Activated naive CD4-positive, alpha-beta T cell treated with anti-CD3 and anti-CD28 coated beads, Interleukin-2, amount 50 U/mL, for 16 hours (primary cell): ENCODE measurements around the gene ABHD4.
A peak's percentile ranks its signal among the peaks of the same experiment; 100 is the strongest.
"Not testable (repeated sequence)": the region's sequence is repeated elsewhere in the genome, so short reads cannot be mapped to it uniquely, and the experiment has no call there.

Source experiments
- DNase-seq: peaks from one replicate; pipeline ENCODE4 v3.0.0-alpha.2; 2020

Gene ABHD4

GRCh38 chr14:22630066-22630465, 32.0 kb downstream of the ABHD4 start:
- no peak for DNase-seq

- DNase-seq, result no peak
These were observed 32.4 kb downstream of the ABHD4 start for GRCh38 chr14:22630486-22630885.

GRCh38 chr14:22634233-22634900, 36.3 kb downstream of the ABHD4 start:
- no peak for DNase-seq

GRCh38 chr14:22635980-22636379, 37.9 kb downstream of the ABHD4 start:
- not testable (repeated sequence) for DNase-seq

GRCh38 chr14:22640192-22640591, 42.1 kb downstream of the ABHD4 start:
- DNase-seq, result no peak

- no peak for DNase-seq
These were observed 43.7 kb downstream of the ABHD4 start for GRCh38 chr14:22641846-22642245.

- DNase-seq, result no peak
These were observed 46.2 kb downstream of the ABHD4 start, which contains the start of gene OR6J1 for GRCh38 chr14:22644305-22644635. OR6J1 (minus strand) TSS chr14:22644352; CDS start chr14:22634811, 9,541 bp downstream.

GRCh38 chr14:22646570-22647254, 48.6 kb downstream of the ABHD4 start:
- no peak for DNase-seq

- DNase-seq, result no peak
These were observed 50.4 kb downstream of the ABHD4 start for GRCh38 chr14:22648506-22648905.

- no peak for DNase-seq
These were observed 52.1 kb downstream of the ABHD4 start for GRCh38 chr14:22650046-22650739.

- DNase-seq, result no peak
These were observed 52.9 kb downstream of the ABHD4 start for GRCh38 chr14:22650960-22651521.

- DNase-seq, result no peak
These were observed 53.5 kb downstream of the ABHD4 start for GRCh38 chr14:22651586-22651985.

GRCh38 chr14:22653012-22653621, 55.0 kb downstream of the ABHD4 start:
- peak; percentile 50 for DNase-seq

GRCh38 chr14:22656226-22656625, 58.1 kb downstream of the ABHD4 start:
- DNase-seq, result no peak

- DNase-seq, result no peak
These were observed 59.0 kb downstream of the ABHD4 start for GRCh38 chr14:22656945-22657731.

- DNase-seq, result no peak
These were observed 59.8 kb downstream of the ABHD4 start for GRCh38 chr14:22657861-22658260.

GRCh38 chr14:22658946-22659345, 60.8 kb downstream of the ABHD4 start:
- no peak for DNase-seq

- DNase-seq, result no peak
These were observed 62.6 kb downstream of the ABHD4 start for GRCh38 chr14:22660654-22661053.
